ENCODE data around the gene MMP19.

DNA sequence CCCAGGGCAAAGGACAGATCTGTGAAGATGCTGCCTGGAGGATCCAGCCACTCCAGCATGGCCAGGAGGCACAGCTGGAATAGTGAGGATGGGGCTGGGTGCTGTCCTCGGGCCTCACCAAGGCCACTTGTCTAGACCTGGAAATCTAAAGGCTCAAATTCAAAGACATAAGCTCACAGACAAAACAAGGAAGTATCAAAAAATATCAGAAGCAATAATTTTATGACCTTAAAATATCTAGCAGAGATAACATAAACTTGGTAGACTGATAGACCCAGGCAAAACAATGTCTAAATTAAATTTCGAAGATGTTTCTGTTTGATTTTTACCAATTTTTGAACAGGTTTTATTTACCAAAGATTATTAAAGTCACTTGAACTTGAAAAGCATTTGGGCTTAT, 22.6 kb upstream of the MMP19 start:
- no peak for TF ChIP-seq POLR2A (IDR thresholded peaks at IDR 0.05)
- no peak for TF ChIP-seq POLR2AphosphoS5 (IDR thresholded peaks at IDR 0.05)
- TF ChIP-seq EP300 (IDR thresholded peaks at IDR 0.05) = no peak
- TF ChIP-seq, protein P1, sequence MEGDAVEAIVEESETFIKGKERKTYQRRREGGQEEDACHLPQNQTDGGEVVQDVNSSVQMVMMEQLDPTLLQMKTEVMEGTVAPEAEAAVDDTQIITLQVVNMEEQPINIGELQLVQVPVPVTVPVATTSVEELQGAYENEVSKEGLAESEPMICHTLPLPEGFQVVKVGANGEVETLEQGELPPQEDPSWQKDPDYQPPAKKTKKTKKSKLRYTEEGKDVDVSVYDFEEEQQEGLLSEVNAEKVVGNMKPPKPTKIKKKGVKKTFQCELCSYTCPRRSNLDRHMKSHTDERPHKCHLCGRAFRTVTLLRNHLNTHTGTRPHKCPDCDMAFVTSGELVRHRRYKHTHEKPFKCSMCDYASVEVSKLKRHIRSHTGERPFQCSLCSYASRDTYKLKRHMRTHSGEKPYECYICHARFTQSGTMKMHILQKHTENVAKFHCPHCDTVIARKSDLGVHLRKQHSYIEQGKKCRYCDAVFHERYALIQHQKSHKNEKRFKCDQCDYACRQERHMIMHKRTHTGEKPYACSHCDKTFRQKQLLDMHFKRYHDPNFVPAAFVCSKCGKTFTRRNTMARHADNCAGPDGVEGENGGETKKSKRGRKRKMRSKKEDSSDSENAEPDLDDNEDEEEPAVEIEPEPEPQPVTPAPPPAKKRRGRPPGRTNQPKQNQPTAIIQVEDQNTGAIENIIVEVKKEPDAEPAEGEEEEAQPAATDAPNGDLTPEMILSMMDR (IDR thresholded peaks at IDR 0.05) = no peak

All from gastroesophageal sphincter (tissue), 3 donors.